ENCODE results near the gene IL2. TPM values are rescaled to one million over a fixed set of nuclear protein-coding genes. Genes with fewer than 3 reads are reported as not detected.
A peak's percentile ranks its signal among the peaks of the same experiment; 100 is the strongest.

Gene IL2
- total RNA-seq = not detected
- long read RNA-seq = 0 reads

GRCh38 chr4:122456231-122457116 is at the start of gene IL2:
TSS of gene IL2 (minus strand) at chr4:122456725. CDS start at chr4:122456440, 285 bp downstream.
- DNase-seq (no peak), ATAC-seq (ENCODE audit: poor library complexity) (no peak)
- intact Hi-C loops (cut with DNase I) = no loop called here

- DNase-seq (no peak), ATAC-seq (ENCODE audit: poor library complexity) (no peak)
- intact Hi-C loops (cut with DNase I) = no loop called here
These were observed 46.7 kb upstream of the IL2 start for GRCh38 chr4:122503214-122503613.

DNA sequence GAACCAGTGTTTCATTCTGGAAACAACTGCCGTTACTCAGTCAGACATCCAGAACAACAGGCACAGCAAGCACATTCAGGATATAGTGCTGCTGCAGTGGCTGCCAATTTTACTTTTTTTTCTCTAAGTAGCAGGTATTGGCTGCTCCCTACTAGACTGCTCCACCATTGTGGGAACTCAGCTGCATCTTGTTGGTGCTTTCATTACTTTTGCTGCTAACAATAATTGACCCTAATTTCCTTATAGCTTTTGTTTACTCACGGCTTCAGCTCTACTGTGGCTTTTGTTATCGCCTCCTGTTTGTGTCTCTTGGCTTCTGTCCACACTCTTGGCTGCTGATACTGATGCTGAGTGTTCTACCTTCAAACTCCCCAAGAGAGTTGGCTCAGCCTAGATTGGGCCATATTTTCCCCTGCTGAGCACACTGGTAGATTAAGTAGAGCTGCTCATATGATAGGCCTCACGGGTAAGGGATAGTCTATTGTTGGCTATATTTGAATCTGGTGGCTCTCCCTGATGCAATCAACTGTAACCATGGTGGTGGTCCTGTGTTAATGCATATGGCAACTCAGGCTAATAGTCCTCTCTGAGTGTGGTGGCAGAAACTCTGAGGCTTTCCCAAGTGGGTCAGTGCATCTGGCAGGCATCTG is 44.5 kb upstream of the IL2 start:
- no peak for DNase-seq
- intact Hi-C loops (cut with DNase I) = no loop called here
- no peak for ATAC-seq (ENCODE audit: poor library complexity)

DNA sequence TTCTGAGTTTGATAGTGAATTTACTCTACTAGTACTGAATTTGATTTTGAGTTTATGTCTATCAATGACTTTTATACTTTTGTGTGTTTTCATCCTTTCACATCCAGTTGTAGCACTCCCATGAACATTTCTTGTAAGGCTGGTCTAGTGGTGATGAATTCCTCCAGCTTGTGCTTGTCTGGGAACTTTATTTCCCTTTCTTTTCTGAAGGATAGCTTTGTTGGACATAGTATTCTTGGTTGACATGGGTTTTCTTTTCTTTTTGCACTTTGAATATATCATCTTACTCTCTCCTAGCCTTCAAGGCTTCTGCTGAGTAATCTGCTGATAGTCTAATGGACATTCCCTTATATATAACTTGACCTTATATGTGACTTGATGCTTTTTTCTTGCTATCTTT is 32.5 kb upstream of the IL2 start:
- DNase-seq = no peak
- intact Hi-C loops (cut with DNase I) = no loop called here
- no peak for ATAC-seq (ENCODE audit: poor library complexity)

- DNase-seq (no peak), ATAC-seq (ENCODE audit: poor library complexity) (no peak)
- intact Hi-C loops (cut with DNase I) = no loop called here
These were observed 27.0 kb upstream of the IL2 start for GRCh38 chr4:122483481-122483880.

- DNase-seq (no peak), ATAC-seq (ENCODE audit: poor library complexity) (no peak)
- intact Hi-C loops (cut with DNase I) = no loop called here
These were observed 25.4 kb upstream of the IL2 start for GRCh38 chr4:122481766-122482405.

- intact Hi-C loops (cut with DNase I) = no loop called here
- no peak for ATAC-seq (ENCODE audit: poor library complexity)
These were observed 24.3 kb upstream of the IL2 start for GRCh38 chr4:122480655-122481487.

DNA sequence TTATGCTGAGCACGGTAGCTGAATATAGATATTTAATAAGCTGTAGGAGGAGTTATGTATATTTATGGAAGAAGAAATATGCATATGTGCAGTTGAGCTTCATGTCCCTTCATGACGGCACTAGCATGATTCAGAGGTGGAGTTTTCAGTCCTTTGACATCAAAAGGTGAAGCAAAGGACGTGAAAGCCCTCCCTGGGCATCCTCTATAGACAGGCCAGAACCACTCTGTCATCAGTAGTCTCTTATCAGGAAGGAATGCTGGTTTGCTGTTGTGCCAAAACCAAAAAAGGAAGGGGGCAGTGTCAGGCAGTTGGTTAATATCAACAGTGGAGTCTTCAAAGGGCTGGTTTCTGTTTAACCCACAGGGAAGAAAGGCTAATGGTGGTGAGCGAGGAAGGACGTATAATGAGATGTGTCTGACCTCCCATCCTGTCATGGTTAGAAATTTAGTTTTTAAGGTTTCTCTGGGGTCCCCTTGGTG is 23.5 kb upstream of the IL2 start:
- intact Hi-C loops (cut with DNase I) = no loop called here
- peak; percentile 38 for ATAC-seq (ENCODE audit: poor library complexity)
- no peak for DNase-seq

More at GRCh38 chr4:122480655-122481487, 24.3 kb upstream of the IL2 start:
- no peak for DNase-seq

GRCh38 chr4:122476745-122477144 is 20.2 kb upstream of the IL2 start:
- DNase-seq (no peak), ATAC-seq (ENCODE audit: poor library complexity) (no peak)
- intact Hi-C loops (cut with DNase I) = no loop called here

- ATAC-seq (ENCODE audit: poor library complexity) = no peak
- intact Hi-C loops (cut with DNase I) = no loop called here
- no peak for DNase-seq
These were observed 19.6 kb upstream of the IL2 start for GRCh38 chr4:122476126-122476525.

GRCh38 chr4:122475233-122475632 is 18.7 kb upstream of the IL2 start:
- intact Hi-C loops (cut with DNase I) = no loop called here
- DNase-seq (no peak), ATAC-seq (ENCODE audit: poor library complexity) (no peak)

GRCh38 chr4:122469457-122469856 is 12.9 kb upstream of the IL2 start:
- intact Hi-C loops (cut with DNase I) = no loop called here
- ATAC-seq (ENCODE audit: poor library complexity) = no peak

GRCh38 chr4:122458625-122459024 is 2.1 kb upstream of the IL2 start:
- ATAC-seq (ENCODE audit: poor library complexity) (no peak), DNase-seq (no peak)
- intact Hi-C loops (cut with DNase I) = no loop called here

More at GRCh38 chr4:122469457-122469856, 12.9 kb upstream of the IL2 start:
- no peak for DNase-seq

- DNase-seq (no peak), ATAC-seq (ENCODE audit: poor library complexity) (no peak)
- intact Hi-C loops (cut with DNase I) = no loop called here
These were observed 3.0 kb downstream of the IL2 start for GRCh38 chr4:122453384-122453995.

- intact Hi-C loops (cut with DNase I) = no loop called here
- DNase-seq = no peak
- ATAC-seq (ENCODE audit: poor library complexity) = no peak
These were observed 5.7 kb downstream of the IL2 start for GRCh38 chr4:122450847-122451246.

- intact Hi-C loops (cut with DNase I) = no loop called here
- no peak for DNase-seq
- no peak for ATAC-seq (ENCODE audit: poor library complexity)
These were observed 22.2 kb downstream of the IL2 start for GRCh38 chr4:122434285-122434684.

- intact Hi-C loops (cut with DNase I) = no loop called here
- DNase-seq = no peak
- ATAC-seq (ENCODE audit: poor library complexity) = no peak
These were observed 25.2 kb downstream of the IL2 start for GRCh38 chr4:122431351-122431750.

GRCh38 chr4:122423246-122423645 is 33.3 kb downstream of the IL2 start:
- no peak for ATAC-seq (ENCODE audit: poor library complexity)
- DNase-seq = no peak
- intact Hi-C loops (cut with DNase I) = no loop called here
